HT-29 (cell line): ENCODE results near the gene SRGAP3. TPM values are rescaled to one million over a fixed set of nuclear protein-coding genes. Genes with fewer than 3 reads are reported as not detected.

Experiments
- DNase-seq: peaks from one replicate; pipeline ENCODE4 v3.0.0-alpha.2; 2015; ENCODE audit warnings: low spot score
- total RNA-seq: library from RNA; depleted of rRNA; stranded (reverse); fragments of >200 nt; shearing (Covaris generic); gene quantifications from 2 replicates; pipeline ENCODE4 v1.2.3, GENCODE V29; 2014

SRGAP3 gene
- total RNA-seq, 1 experiment from 2014 or later: 0.20 TPM

GRCh38 chr3:9175421-9175820, 74.0 kb downstream of the SRGAP3 start:
- DNase-seq: no peak

GRCh38 chr3:9173445-9173844, 76.0 kb downstream of the SRGAP3 start:
- DNase-seq: no peak

GRCh38 chr3:9172851-9173321, 76.6 kb downstream of the SRGAP3 start:
- no peak for DNase-seq

GRCh38 chr3:9170851-9171160, 78.6 kb downstream of the SRGAP3 start:
- DNase-seq: no peak

- no peak for DNase-seq
Measured at GRCh38 chr3:9169956-9170850, 79.2 kb downstream of the SRGAP3 start.

GRCh38 chr3:9169326-9169725, 80.1 kb downstream of the SRGAP3 start:
- no peak for DNase-seq

GRCh38 chr3:9168241-9168741, 81.2 kb downstream of the SRGAP3 start:
- DNase-seq: no peak

- DNase-seq: no peak
Measured at GRCh38 chr3:9167222-9167621, 82.2 kb downstream of the SRGAP3 start.

- DNase-seq: no peak
Measured at GRCh38 chr3:9165421-9165820, 84.0 kb downstream of the SRGAP3 start.

GRCh38 chr3:9163289-9163688, 86.2 kb downstream of the SRGAP3 start:
- DNase-seq: no peak

GRCh38 chr3:9161811-9162210, 87.6 kb downstream of the SRGAP3 start:
- no peak for DNase-seq

GRCh38 chr3:9161298-9161697, 88.1 kb downstream of the SRGAP3 start:
- DNase-seq: no peak

GRCh38 chr3:9158865-9159630, 90.4 kb downstream of the SRGAP3 start:
- DNase-seq: no peak

GRCh38 chr3:9157651-9158362, 91.6 kb downstream of the SRGAP3 start:
- DNase-seq: no peak

GRCh38 chr3:9156604-9157003, 92.8 kb downstream of the SRGAP3 start:
- no peak for DNase-seq

- no peak for DNase-seq
Measured at GRCh38 chr3:9155028-9155427, 94.4 kb downstream of the SRGAP3 start.

- DNase-seq: no peak
Measured at GRCh38 chr3:9153904-9154619, 95.4 kb downstream of the SRGAP3 start.

- DNase-seq: peak; percentile 9
Measured at GRCh38 chr3:9151240-9151639, 98.2 kb downstream of the SRGAP3 start.

GRCh38 chr3:9149566-9149965, 99.9 kb downstream of the SRGAP3 start:
- DNase-seq: peak; percentile 20

GRCh38 chr3:9147896-9148266, 101.6 kb downstream of the SRGAP3 start:
- no peak for DNase-seq

GRCh38 chr3:9147215-9147895, 102.1 kb downstream of the SRGAP3 start:
- DNase-seq: no peak
